HG02571 (cell line): Measurements from ENCODE around the gene DLG2.

ENCODE experiments used
- ATAC-seq: cut with Tn5 transposase; IDR thresholded peaks from one replicate; pipeline ENCODE4 v1.9.1; 2021; ENCODE audit warnings: mild to moderate bottlenecking, moderate library complexity; ENCODE audit not compliant: unreplicated experiment

Gene DLG2

GRCh38 chr11:84719935-84720577 is 907.1 kb downstream of the DLG2 start:
- no peak for ATAC-seq

- no peak for ATAC-seq
Measured at GRCh38 chr11:84714316-84714780, 912.8 kb downstream of the DLG2 start.

GRCh38 chr11:84691830-84692229 is 935.3 kb downstream of the DLG2 start:
- no peak for ATAC-seq

GRCh38 chr11:84687433-84687832 is 939.7 kb downstream of the DLG2 start:
- ATAC-seq: no peak

GRCh38 chr11:84686716-84687115 is 940.4 kb downstream of the DLG2 start:
- no peak for ATAC-seq

- ATAC-seq: no peak
Measured at GRCh38 chr11:84685976-84686375, 941.2 kb downstream of the DLG2 start.

- no peak for ATAC-seq
Measured at GRCh38 chr11:84685149-84685548, 942.0 kb downstream of the DLG2 start.

GRCh38 chr11:84681456-84681855 is 945.7 kb downstream of the DLG2 start:
- ATAC-seq: no peak

- no peak for ATAC-seq
Measured at GRCh38 chr11:84675396-84676025, 951.6 kb downstream of the DLG2 start.

- ATAC-seq: no peak
Measured at GRCh38 chr11:84673753-84674152, 953.4 kb downstream of the DLG2 start.

- no peak for ATAC-seq
Measured at GRCh38 chr11:84671325-84671999, 955.7 kb downstream of the DLG2 start.

GRCh38 chr11:84663731-84664130 is 963.4 kb downstream of the DLG2 start:
- ATAC-seq: no peak

- ATAC-seq: no peak
Measured at GRCh38 chr11:84660257-84660977, 966.7 kb downstream of the DLG2 start.

- no peak for ATAC-seq
Measured at GRCh38 chr11:84655712-84656111, 971.4 kb downstream of the DLG2 start.

- no peak for ATAC-seq
Measured at GRCh38 chr11:84648471-84648870, 978.7 kb downstream of the DLG2 start.

GRCh38 chr11:84645988-84646694 is 981.0 kb downstream of the DLG2 start:
- ATAC-seq: no peak

GRCh38 chr11:84642500-84642899 is 984.6 kb downstream of the DLG2 start:
- no peak for ATAC-seq

GRCh38 chr11:84634309-84634708 is 992.8 kb downstream of the DLG2 start:
- ATAC-seq: no peak

GRCh38 chr11:84628871-84629620 is 998.1 kb downstream of the DLG2 start:
- ATAC-seq: no peak

GRCh38 chr11:84626256-84626655 is 1000.9 kb downstream of the DLG2 start:
- ATAC-seq: no peak
